ENCODE measurements around the gene ATP2B3. TPM values are rescaled to one million over a fixed set of nuclear protein-coding genes. Genes with fewer than 3 reads are reported as not detected.

ATP2B3 gene
- total RNA-seq, 1 donor from 2014 or later, result not detected

DNA sequence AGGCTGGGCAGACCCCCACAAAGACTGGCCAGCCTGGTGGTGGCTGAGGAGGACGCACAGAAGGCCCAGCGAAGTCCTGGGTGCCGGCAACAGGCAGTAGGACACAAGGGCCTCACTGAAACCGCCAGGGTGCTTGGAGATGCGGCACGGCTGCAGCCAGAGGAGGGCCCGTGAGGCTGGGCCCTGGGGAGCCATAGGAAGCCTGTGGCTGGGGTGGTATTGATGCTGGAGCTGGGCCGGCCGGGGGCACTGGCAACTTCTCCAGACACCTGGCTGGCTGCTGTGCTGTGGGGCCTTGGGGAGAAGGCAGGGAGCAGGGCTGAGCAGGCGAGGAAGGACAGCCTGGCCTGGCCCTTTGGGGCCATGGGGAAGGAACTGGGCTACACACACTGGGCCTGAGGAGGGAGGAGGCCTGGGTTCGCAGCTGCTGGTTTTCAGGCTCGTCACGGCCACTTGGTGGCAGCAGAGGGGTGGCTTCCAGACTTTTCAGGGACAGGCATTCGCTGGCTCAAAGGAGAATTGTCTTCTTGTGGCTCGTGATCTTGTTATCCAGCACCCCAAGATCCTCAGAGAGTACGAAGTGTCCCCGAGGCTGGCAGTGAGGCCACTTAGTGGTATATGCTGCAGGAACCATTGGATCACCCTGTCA, 37.2 kb downstream of the ATP2B3 start:
- DNase-seq (ENCODE audit: missing footprints), result peak; percentile 75
- ATAC-seq, result peak; percentile 65
- intact Hi-C loops (cut with DNase I), result loop anchor here (5.0 kb wide), 2 partner anchors 93 to 113 kb away; partner anchors contain the start of gene DUSP9

DNA sequence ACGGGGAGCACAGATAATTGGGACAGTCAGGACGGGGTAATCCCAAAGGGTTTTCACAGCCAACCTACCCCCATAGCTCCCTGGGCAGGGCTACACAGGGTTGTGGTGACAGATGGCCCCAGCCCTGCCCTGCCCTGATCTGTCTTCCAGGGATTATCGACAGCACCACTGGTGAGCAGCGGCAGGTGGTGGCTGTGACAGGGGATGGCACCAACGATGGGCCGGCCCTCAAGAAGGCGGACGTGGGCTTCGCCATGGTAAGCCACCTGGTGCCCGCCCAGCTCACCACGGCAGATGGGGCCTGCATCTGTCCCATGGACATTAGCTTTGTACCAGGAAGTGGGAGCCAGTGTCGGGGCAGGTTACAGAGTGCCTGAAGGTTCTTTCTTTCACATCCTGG, 39.3 kb downstream of the ATP2B3 start:
- DNase-seq (ENCODE audit: missing footprints) (no peak), ATAC-seq (no peak)
- intact Hi-C loops (cut with DNase I), result loop anchor here (5.0 kb wide), 2 partner anchors 91 to 111 kb away; partner anchors contain the start of gene DUSP9

DNA sequence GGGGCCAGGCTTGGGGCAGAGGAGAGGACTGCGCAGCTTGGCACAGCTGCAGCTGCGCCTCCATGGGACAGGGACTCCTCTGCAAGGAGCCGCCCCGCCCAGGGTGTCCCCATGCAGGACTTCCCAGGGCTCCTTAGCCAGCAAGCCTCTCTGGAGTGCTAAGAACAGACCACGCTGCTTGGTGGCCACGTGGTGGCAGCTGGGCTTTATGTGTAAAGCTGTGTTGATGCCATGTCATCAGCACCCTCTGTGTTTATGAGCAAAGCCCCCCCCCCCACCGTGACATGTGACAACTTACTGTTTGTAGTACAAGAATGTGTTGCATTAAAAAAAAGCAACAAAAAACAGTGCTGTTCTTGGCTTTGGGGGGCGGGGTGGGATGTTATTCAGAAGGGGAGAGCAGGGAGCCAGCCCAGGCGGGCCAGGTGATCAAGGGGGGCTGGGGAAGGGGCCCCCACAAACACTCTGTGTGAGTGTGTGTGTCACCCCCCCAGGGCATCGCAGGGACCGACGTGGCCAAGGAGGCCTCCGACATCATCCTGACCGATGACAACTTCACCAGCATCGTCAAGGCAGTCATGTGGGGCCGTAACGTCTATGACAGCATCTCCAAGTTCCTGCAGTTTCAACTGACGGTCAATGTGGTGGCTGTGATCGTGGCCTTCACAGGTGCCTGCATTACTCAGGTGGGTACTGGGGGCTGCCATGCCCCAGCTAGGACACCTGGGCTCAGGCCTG, 40.3 kb downstream of the ATP2B3 start:
- no peak for DNase-seq (ENCODE audit: missing footprints)
- intact Hi-C loops (cut with DNase I), result loop anchor here (5.0 kb wide), 2 partner anchors 90 to 110 kb away; partner anchors contain the start of gene DUSP9
- no peak for ATAC-seq

DNA sequence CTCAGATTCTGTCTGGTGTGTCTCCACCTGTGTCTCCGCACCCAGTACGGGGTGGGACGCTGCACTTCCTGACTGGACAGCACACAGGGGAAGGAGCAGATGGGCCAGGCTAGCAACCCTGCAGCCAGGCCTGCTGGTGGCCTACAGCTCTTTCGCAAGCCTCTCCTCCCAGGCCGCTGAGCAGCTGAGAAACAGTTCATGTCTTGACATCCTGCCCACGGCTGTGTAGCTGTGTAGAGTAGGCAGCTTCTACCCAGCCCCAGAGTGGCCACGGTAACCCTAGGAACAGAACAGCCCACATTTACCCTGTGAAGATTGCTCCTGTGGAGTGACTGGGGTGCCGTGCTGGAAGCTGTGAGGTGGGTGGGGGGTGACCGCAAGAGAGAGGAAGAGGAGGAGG, 42.6 kb downstream of the ATP2B3 start:
- no peak for DNase-seq (ENCODE audit: missing footprints)
- intact Hi-C loops (cut with DNase I), result loop anchor here (5.0 kb wide), 2 partner anchors 87 to 107 kb away; partner anchors contain the start of gene DUSP9
- ATAC-seq, result peak; percentile 82

DNA sequence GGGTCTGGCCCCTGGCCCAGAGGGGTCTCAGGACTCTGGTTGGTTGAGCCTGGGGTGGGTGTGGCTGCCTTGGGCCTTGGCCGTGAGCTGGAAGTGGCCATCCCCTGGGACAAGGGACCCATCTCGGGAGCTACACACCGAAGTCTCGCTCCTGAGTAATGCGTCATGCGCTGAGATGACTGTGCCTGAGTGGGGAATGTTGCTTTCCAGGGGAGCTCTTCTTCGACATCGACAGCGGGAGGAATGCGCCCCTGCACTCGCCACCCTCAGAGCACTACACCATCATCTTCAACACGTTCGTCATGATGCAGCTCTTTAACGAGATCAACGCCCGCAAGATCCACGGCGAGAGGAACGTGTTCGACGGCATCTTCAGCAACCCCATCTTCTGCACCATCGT, 43.0 kb downstream of the ATP2B3 start:
- ATAC-seq, result no peak
- DNase-seq (ENCODE audit: missing footprints), result no peak
- intact Hi-C loops (cut with DNase I), result no loop called here

DNA sequence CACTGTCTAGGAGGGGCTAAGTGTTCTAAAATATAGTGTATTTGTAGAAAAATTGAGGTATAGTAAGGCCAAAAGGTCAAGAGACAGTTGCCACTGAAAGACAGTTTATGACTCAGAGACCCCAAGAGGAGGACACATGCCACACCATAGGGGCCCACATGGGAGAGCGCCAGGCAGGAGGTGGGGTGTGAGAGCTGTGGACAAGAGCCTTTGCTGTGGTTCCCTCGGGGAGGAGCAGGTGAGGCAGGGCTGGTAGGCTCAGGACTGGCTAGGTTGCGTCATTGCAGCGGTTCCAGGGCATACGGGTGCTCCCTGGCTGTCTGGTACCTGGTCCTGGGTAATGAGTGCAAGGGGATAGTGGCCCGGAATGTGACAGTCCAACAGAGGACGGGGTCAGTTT, 43.9 kb downstream of the ATP2B3 start:
- DNase-seq (ENCODE audit: missing footprints), result no peak
- ATAC-seq, result no peak
- intact Hi-C loops (cut with DNase I), result no loop called here

DNA sequence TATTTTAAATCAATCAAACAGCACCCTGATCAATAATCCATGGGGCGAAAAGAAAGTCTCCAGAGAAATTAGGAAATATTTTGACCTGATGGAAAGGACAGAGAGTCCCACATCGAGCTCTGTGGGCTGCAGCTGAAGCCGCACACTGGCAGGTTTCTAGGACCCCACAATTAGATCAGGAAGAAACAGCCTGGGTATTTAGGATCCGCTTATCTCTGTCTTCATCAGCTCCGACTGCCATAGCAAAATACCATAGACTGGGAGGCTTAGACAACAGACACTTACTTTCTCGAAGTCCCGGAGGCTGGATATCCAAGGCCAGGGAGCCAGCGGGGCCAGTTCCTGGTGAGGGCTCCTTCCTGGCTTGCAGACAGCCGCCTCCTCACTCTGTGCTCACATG, 45.1 kb downstream of the ATP2B3 start:
- ATAC-seq (no peak), DNase-seq (ENCODE audit: missing footprints) (no peak)
- intact Hi-C loops (cut with DNase I), result no loop called here

DNA sequence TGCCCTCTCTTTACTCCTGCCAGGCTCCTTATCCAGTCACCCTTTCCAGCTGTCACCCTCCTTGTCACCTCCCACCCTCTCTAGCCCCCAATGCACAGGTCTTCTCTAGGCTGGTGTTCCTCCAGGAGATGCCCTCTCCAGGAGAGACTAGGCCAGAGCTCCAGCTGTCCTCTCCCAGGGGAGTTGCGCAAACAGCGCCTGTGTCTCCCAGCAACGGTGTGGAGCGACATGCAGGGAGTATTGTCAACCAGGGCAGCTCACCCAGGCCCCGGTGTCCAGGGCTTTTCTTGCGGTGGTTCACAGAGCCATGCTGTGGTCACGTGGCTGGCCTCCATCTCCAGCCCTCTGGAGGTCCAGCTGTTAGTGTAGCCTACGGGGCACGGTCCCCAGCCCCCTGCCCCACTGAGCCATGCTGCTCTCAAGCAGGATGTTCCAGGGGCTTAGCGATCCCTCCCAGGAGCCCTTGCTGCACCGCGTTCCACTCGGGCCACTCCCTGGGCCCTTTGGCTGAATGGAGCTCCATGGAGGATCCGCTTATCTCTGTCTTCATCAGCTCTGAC, 46.7 kb downstream of the ATP2B3 start:
- ATAC-seq, result no peak
- intact Hi-C loops (cut with DNase I), result no loop called here
- no peak for DNase-seq (ENCODE audit: missing footprints)

DNA sequence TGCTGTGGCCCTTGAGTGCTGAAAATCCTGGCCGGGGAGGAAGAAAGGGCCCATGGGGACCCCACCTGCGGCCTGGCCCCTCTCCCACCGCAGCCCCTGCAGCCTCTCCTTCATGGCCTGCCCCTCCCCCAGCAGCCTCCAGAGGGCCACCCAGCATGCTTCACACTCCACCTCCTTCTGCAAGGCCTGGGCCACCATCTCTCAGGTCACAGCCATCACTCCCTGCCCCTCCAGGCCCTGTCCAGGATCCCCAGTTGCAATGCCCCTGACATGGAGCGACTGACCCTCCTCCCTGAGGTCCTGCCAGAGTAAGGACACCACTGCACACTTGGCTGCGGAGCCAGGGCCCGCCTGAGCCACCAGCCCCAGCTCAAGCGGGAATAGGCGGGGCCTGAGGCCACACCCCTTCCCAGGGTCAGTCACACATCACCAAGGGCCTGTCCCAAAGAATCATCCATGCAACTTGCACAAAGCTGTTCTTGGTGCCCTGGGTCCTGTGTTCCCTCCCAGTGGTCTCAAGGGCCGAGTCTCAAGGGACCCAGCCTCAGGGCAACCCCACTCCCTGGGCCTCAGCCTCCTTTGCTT, 48.6 kb downstream of the ATP2B3 start:
- DNase-seq (ENCODE audit: missing footprints) (no peak), ATAC-seq (no peak)
- intact Hi-C loops (cut with DNase I), result no loop called here

DNA sequence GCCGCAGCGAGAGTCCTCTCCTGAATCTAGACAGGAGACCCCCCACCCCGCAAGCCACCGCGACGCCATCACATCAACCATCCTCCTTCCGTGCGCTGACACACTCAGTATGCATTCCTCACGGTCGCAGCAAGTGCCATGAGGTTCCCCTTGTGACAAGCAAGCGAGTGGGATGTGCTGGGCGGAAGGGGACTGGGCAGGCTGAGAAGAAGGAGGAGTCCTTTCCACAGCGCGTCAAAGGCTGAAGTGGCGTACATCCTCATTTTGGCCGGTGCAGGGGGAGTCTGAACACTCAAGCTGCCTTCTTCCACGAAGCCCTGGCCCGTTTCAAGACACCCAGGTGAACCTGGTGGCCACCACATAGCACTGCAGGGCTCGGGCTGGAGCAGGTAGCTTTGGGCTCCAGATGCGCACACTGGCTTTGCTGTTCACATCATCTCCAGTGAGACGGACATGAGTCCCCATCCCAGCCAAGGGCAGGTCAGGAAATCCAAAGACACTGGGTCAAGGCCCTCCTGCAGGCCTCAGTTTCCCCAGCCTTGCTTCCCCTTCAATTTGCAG, 51.1 kb downstream of the ATP2B3 start:
- ATAC-seq (no peak), DNase-seq (ENCODE audit: missing footprints) (no peak)
- intact Hi-C loops (cut with DNase I), result no loop called here

DNA sequence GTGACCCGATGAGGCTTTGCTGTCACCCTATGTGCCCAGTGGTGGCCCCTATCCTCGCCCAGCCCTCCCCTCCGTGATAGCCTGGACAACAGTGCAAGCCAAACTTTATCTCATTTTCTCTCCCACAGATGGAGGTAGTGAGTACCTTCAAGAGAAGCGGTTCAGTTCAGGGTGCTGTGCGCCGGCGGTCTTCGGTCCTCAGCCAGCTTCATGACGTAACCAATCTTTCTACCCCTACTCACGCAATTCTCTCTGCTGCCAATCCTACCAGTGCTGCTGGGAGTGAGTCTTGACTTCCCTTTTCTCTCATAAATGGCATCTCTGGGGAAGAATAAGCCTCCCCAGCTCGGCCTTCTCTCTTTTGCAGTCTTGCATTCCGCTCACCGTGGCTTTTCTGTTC, 52.0 kb downstream of the ATP2B3 start:
- no peak for DNase-seq (ENCODE audit: missing footprints)
- intact Hi-C loops (cut with DNase I), result no loop called here
- no peak for ATAC-seq

DNA sequence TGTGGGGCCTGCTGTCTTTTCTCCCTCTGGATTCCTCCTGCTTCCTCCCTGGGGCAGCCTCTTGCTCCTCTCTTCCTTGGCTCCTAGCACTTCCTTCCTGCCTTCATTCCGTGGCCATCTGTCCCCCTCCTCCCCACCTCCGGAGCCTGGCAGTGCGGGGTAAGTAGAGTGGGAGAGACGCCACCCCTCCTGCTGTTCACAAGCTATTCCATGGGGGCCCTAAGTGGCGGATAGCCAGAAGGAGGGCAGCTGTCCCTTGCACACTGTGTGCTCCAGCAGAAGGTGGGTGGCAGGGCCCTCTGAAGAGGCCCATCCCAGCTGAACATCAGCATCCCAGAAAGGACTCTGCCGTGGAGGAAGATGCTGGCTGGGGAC, 54.1 kb downstream of the ATP2B3 start:
- ATAC-seq, result no peak
- no peak for DNase-seq (ENCODE audit: missing footprints)
- intact Hi-C loops (cut with DNase I), result no loop called here

DNA sequence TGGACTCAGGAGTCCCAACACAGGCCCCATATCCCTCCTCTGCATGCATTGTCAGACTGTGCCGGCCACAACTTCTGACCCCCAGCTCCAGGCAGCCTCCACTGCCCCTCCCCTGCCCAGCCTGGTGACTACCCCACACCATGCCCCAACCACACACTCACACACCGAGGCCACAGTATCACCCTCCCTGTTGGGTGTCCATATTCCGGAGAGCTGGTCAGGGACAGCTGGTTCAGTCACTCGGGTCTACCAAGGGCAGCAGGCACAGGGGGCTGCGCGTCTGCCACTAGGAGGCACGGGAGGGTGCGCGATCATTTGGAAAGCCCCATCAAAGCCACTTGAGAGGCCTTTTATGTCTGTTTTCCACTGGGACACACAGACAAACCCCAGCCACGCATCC, 55.2 kb downstream of the ATP2B3 start:
- ATAC-seq (no peak), DNase-seq (ENCODE audit: missing footprints) (no peak)
- intact Hi-C loops (cut with DNase I), result no loop called here

DNA sequence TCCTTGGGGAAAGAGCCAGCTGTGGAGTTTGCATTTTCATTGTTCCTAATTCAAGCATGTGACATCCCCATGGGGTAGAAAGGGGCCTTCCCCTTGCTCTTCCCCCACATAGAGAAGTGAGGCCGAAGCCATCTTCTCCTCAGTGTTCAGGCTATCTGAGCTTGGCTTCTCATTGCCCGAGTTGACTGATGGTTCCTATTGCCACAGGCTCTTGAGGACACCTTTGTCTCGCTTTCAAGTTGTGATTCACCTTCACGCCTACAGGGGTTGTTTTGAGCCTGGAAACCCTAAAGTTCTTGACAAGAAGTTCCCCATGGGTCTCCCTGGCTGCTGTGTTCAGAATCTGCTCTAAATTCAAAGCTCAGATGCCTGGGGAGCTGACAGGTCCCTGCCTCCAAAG, 56.5 kb downstream of the ATP2B3 start:
- no peak for ATAC-seq
- intact Hi-C loops (cut with DNase I), result no loop called here
- DNase-seq (ENCODE audit: missing footprints), result no peak

DNA sequence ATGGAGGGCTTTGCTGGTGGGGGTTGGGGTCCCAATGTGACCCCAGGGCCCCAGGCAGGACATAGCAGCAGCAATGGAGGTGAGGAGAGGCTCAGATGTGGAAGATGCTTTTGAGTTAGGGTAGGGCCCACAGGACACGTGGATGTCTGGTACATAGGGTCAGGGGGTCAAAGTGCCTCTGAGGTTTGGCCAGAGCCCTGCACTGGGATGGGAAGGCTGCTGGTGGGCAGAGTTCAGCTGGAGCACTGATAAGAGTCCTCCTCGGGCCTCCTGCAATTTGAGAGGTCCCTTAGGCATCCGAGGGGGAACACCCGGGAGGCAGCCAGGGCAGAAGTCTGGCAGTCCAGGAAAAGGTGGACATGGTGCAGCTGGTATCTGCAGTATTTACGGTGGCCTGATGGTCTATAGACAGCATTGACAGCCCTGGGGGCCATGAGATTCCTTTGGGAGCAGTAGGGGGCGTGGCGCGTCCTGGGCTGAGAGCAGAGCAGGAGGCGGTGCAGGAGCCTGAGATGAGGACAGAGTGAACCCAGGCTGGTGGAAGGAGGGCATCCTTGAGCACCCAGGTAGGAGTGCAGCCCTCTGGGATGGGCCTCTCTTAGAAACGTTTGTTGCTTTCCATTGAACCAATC, 58.9 kb downstream of the ATP2B3 start:
- DNase-seq (ENCODE audit: missing footprints) (no peak), ATAC-seq (no peak)
- intact Hi-C loops (cut with DNase I), result no loop called here

DNA sequence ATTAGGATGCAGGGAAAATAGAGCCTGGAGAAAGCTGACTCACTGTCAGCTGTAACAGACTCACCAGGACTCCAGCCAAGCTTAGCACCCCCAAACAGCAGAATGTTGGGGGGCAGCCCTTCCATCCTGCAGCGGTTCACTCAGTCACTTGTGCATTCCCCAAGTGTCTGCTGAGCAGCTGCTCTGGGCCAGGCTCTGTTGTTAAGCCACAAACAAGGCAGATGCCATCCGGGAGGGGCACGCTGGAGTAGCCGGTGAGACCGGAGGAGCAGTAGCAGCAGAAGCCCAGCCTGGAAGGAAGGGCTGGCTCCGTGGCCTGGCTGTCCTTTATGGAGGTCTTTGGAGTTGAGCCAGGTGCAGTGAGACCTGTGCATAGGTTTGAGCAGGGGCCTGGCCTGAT, 59.5 kb downstream of the ATP2B3 start:
- ATAC-seq (no peak), DNase-seq (ENCODE audit: missing footprints) (no peak)
- intact Hi-C loops (cut with DNase I), result no loop called here

DNA sequence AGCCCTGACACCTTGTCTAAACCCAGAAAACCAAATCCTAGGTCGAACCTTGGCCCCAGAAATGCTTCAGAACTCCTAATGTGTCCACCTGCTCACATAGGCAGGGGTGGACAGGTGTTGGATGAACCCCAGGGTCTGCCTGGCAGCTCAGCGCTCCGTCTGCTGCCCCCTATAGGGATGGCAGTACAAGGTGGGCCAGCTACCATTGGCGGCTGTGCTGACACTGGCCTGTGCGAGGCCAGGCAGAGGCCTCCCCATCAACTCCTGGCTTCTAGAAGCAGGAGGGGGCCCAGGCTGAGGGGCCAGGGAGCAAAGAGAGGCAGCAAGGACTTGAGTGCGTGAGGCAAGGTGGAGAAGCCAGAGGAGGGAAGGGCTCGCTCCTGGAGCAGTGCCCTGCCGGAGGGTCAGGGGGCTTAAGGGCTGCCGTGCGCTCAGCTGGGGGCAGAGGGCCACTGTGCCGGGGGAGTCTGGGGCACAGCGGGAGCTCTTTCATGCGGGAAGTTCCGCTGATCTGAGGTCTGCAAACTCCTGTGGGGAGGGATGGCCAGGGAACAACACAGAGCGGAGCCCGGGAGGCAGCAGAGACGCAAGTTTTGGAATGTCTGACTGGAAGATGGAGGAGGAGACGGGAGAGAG, 60.9 kb downstream of the ATP2B3 start:
- intact Hi-C loops (cut with DNase I), result no loop called here
- DNase-seq (ENCODE audit: missing footprints) (no peak), ATAC-seq (no peak)

DNA sequence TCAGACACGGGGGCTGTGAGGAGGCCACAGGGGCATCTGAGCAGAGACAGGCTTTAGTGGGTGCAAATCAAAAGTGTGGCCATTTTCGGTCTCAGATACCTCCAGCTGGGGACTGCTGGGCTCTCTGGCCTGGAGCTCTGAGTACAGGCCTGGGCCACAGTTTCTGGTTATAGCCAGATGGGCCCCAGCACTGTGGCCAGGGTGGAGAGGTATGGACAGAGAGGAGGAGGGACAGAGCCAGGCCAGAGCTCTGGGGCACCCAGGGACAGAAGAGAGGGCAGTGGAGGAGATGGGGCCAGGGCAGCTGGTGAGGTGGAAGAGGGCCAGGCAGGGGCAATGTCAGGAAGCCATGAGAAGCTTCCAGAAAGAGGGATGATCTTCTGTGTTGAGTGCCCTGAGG, 61.4 kb downstream of the ATP2B3 start:
- intact Hi-C loops (cut with DNase I), result no loop called here
- ATAC-seq (no peak), DNase-seq (ENCODE audit: missing footprints) (no peak)
